GM12878 (cell line): ENCODE results near the gene IGF2BP1. TPM values are rescaled to one million over a fixed set of nuclear protein-coding genes. Genes with fewer than 3 reads are reported as not detected.

Experiments
- ATAC-seq: fragments of 200-7000 bp; cut with Tn5 transposase; 3 replicates; pipeline ENCODE4 v1.9.1; 2020; ENCODE audit warnings: mild to moderate bottlenecking, moderate library complexity
- BruUV-seq: library from RNA; stranded (reverse); fragments of 400-500 nt; replicated peaks from 2 replicates; lab custom pipeline; 2021; lab: Mats Ljungman, UMichigan
- CTCF ChIA-PET: fragments of 300-600 bp; sonication (Branson Sonifier 250); formaldehyde crosslinking; extraction: SDS; loops from one replicate; lab custom pipeline; 2021; ENCODE audit warnings: inconsistent platforms; lab: Yijun Ruan, JAX
- POLR2A ChIA-PET: fragments of 350-600 bp; formaldehyde crosslinking; extraction: SDS; loops from one replicate; lab custom pipeline; 2021; ENCODE audit warnings: inconsistent platforms; lab: Charles Lee
- RAD21 ChIA-PET: fragments of 300-600 bp; sonication (Branson Sonifier 250); formaldehyde crosslinking; loops from one replicate; lab custom pipeline; 2023; ENCODE audit warnings: antibody characterized with exemption; ENCODE audit not compliant: unreplicated experiment; lab: Charles Lee
- SMC1A ChIA-PET: fragments of 300-600 bp; sonication (Branson Sonifier 250); formaldehyde crosslinking; loops from one replicate; lab custom pipeline; 2023; ENCODE audit not compliant: unreplicated experiment, uncharacterized antibody; lab: Charles Lee
- DNase-seq: peaks from one replicate; pipeline ENCODE4 v3.0.0-alpha.2; 2011; ENCODE audit warnings: low read depth, low spot score
- FAIRE-seq: peaks from 3 replicates; lab custom pipeline; 2011; peaks lifted over from hg19 to GRCh38; lab: Jason Lieb, UNC
- H2AFZ ChIP-seq: 2 replicates; pipeline ENCODE4 v1.6.0; 2011; ENCODE audit warnings: low read depth, low read length, control low read depth; ENCODE audit not compliant: control insufficient read depth
- H3K27ac ChIP-seq: 2 replicates; pipeline ENCODE4 v1.5.1; 2011; ENCODE audit warnings: control low read depth; ENCODE audit not compliant: control insufficient read depth, insufficient read depth
- H3K27me3 ChIP-seq, 2 experiments: replicated peaks in 1 of 2; 2 replicates each; pipeline versions ENCODE4 v1.6.0 to v1.6.1; 2011; ENCODE audit warnings: low read length in 1 of 2; ENCODE audit not compliant: control insufficient read depth in 2 of 2, insufficient read depth in 2 of 2
- H3K36me3 ChIP-seq, 2 experiments: 2 replicates each; pipeline ENCODE4 v1.5.1; 2011; ENCODE audit warnings: low read length in 1 of 2; ENCODE audit not compliant: control insufficient read depth in 2 of 2, insufficient read depth in 2 of 2
- H3K4me1 ChIP-seq: 2 replicates; pipeline ENCODE4 v1.6.1; 2011; ENCODE audit warnings: mild to moderate bottlenecking, low read length, moderate library complexity, mixed read lengths; ENCODE audit not compliant: control insufficient read depth, insufficient read depth
- H3K4me2 ChIP-seq: 2 replicates; pipeline ENCODE4 v1.6.0; 2011; ENCODE audit warnings: control low read depth; ENCODE audit not compliant: control insufficient read depth, insufficient read depth
- H3K4me3 ChIP-seq: fragments of 200-600 bp; sonication (generic); 2 replicates; pipeline ENCODE4 v1.5.1; 2016
- H3K79me2 ChIP-seq: 2 replicates; pipeline ENCODE4 v1.6.0; 2011; ENCODE audit warnings: low read length; ENCODE audit not compliant: control insufficient read depth, insufficient read depth
- H3K9ac ChIP-seq: 2 replicates; pipeline ENCODE4 v1.8.0; 2011; ENCODE audit warnings: low read length, control low read depth, mixed read lengths; ENCODE audit not compliant: control insufficient read depth, insufficient read depth
- H3K9me3 ChIP-seq: replicated peaks from 3 replicates; pipeline ENCODE4 v1.5.1; 2011; ENCODE audit warnings: mild to moderate bottlenecking, low read length; ENCODE audit not compliant: control insufficient read depth, insufficient read depth
- H4K20me1 ChIP-seq: 2 replicates; pipeline ENCODE4 v1.6.0; 2011; ENCODE audit not compliant: control insufficient read depth, insufficient read depth
- MTA3 ChIP-seq: IDR thresholded peaks from 2 replicates; pipeline ENCODE4 v1.6.1; 2012; ENCODE audit warnings: low read length, inconsistent platforms, borderline replicate concordance
- RELA ChIP-seq: fragments of 450-650 bp; IDR thresholded peaks from 2 replicates; pipeline ENCODE4 v1.8.0; 2014; ENCODE audit warnings: borderline replicate concordance; ENCODE audit not compliant: partially characterized antibody
- SIN3A ChIP-seq: IDR thresholded peaks from 2 replicates; pipeline ENCODE4 v1.6.1; 2012; ENCODE audit warnings: low read depth, low read length, improper control_type of control experiment
- SMARCA5 ChIP-seq: fragments of 450-650 bp; IDR thresholded peaks from 2 replicates; pipeline ENCODE4 v1.6.1; 2017; ENCODE audit warnings: mild to moderate bottlenecking
- SREBF2 ChIP-seq: IDR thresholded peaks from 2 replicates; pipeline ENCODE4 v1.6.1; 2012; ENCODE audit warnings: mild to moderate bottlenecking, low read length
- WGBS: methylation state at CpG from one replicate; pipeline ENCODE4 v1.1.6; 2016; ENCODE audit warnings: low lambda C conversion rate; ENCODE audit not compliant: insufficient replicate concordance, insufficient coverage; ENCODE audit errors: missing lambda C conversion rate; 5-methylcytosine and 5-hydroxymethylcytosine counted together
- in situ Hi-C: fragments of 300-500 bp; cut with MboI; formaldehyde crosslinking; loops from 9 replicates; pipeline ENCODE4 v1.14.3; 2018; ENCODE audit warnings: mixed read lengths
- intact Hi-C: fragments of 100-400 bp; cut with micrococcal nuclease; formaldehyde crosslinking; loops from one replicate; pipeline ENCODE4 v1.14.2; 2022; ENCODE audit not compliant: unreplicated experiment
- polyA plus RNA-seq, 11 experiments: library from polyadenylated mRNA; depleted of rRNA in 4 of 11; unstranded in 6 of 11; stranded (reverse) in 5 of 11; fragments of >200 nt; fragmentation: Nextera tagmentation in 4 of 11; fragmentation: Illumina TruSeq in 1 of 11; extraction: Ambion mirVana in 4 of 11; extraction: Trizol in 1 of 11; gene quantifications; 1 replicate in 1 of 11; 2 replicates in 10 of 11; pipeline versions ENCODE4 v1.2.1 to v1.2.3, GENCODE V29; 2011 to 2016; ENCODE audit warnings: inconsistent platforms in 2 of 11, missing spikeins in 2 of 11, low read depth in 1 of 11
- total RNA-seq, 4 experiments: library from RNA; depleted of rRNA in 3 of 4; stranded (reverse); fragments of >200 nt in 3 of 4; fragmentation: Illumina TruSeq in 1 of 4; extraction: Trizol in 1 of 4; gene quantifications; 2 replicates each; pipeline versions ENCODE4 v1.2.1 to v1.2.3, GENCODE V29; 2013 to 2021
- TF ChIP-seq, protein P1 (sequence below): fragments of 150-350 bp; IDR thresholded peaks from 2 replicates; pipeline ENCODE4 v1.6.1; 2016; ENCODE audit warnings: low read depth, low read length
- TF ChIP-seq, protein P2 (sequence below): fragments of 150-350 bp; IDR thresholded peaks from 2 replicates; pipeline ENCODE4 v1.6.1; 2014; ENCODE audit warnings: mild to moderate bottlenecking, low read depth, low read length
- TF ChIP-seq, protein P3 (sequence below): fragments of 450-650 bp; conservative IDR thresholded peaks from 2 replicates; pipeline ENCODE4 v1.6.1; 2017; ENCODE audit warnings: mild to moderate bottlenecking, moderate library complexity
- TF ChIP-seq, protein P4 (sequence below): IDR thresholded peaks from 2 replicates; pipeline ENCODE4 v1.6.1; 2012; ENCODE audit warnings: low read depth, low read length, improper control_type of control experiment

Gene IGF2BP1
- total and polyA plus RNA-seq, 10 of the 15 experiments (the other 5 are each of a cell fraction or from before 2014, with no cell fraction given) = 0.04 to 2.4 (median 0.13) TPM; not detected in 1

DNA sequence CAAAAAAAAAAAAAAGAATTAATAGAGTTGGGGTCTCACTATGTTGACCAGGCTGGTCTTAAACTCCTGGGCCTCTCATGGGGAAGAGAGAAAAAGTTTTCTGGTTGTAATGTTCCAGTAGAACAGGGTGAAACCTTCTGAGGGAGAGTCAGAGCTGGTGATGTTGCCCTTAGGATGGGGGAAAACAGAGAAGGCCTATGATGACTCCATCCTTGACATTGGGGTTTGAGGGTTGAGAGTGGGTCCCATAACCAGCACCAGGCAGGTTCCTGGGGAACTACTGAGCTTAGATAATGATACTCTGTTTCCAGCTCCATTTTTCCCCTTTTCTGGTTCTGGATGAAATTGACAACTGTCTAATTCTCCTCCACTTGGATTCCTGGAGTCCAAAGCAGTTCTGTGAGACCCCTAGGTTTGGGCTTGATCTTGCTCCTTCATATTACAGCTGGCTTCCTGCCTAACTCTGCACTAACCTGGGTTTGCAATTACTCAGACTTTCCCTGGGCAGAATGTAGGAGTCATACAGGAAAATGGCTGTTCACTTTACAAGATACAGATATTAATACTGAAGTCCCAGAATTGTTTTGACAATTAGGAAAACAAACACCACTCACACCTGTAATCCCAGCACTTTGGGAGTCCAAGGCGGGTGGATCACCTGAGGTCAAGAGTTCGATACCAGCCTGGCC is 72.5 kb downstream of the IGF2BP1 start:
- intact Hi-C loops (no loop called here), in situ Hi-C loops (no loop called here)
- Histone ChIP-seq H3K36me3 (no peaks in the 10 kb centered on the region), H4K20me1 (no peaks in the 10 kb centered on the region), H3K9ac (no peak overlapping the region), H3K27ac (no peak overlapping the region), H2AFZ (no peak overlapping the region), H3K4me3 (no peak overlapping the region), H3K4me2 (no peak overlapping the region), H3K4me1 (no peaks in the 10 kb centered on the region), H3K27me3 (no peaks in the 10 kb centered on the region; a peak in 1 of 4 replicates), H3K9me3 (no peaks in the 10 kb centered on the region), H3K79me2 (no peaks in the 10 kb centered on the region)
- 26% methylated on average over 2 of the region's 2 CpGs for WGBS
- ChIA-PET RAD21 (no interaction called here), POLR2A (interaction anchor here (0.6 kb wide), 2 partner anchors 142 to 184 kb away, joined by 3 to 8 read pairs; no protein-coding TSS in a partner anchor), SMC1A (interaction anchor here (0.6 to 0.7 kb wide), 2 partner anchors 131 to 241 kb away, joined by 3 read pairs; no protein-coding TSS in a partner anchor), CTCF (interaction anchor here (0.6 kb wide), 1 partner anchor 70 kb away, joined by 3 read pairs; no protein-coding TSS in a partner anchor)
- no TSS peak for BruUV-seq
- TF ChIP-seq MTA3 = no peak
- TF ChIP-seq, protein P1, sequence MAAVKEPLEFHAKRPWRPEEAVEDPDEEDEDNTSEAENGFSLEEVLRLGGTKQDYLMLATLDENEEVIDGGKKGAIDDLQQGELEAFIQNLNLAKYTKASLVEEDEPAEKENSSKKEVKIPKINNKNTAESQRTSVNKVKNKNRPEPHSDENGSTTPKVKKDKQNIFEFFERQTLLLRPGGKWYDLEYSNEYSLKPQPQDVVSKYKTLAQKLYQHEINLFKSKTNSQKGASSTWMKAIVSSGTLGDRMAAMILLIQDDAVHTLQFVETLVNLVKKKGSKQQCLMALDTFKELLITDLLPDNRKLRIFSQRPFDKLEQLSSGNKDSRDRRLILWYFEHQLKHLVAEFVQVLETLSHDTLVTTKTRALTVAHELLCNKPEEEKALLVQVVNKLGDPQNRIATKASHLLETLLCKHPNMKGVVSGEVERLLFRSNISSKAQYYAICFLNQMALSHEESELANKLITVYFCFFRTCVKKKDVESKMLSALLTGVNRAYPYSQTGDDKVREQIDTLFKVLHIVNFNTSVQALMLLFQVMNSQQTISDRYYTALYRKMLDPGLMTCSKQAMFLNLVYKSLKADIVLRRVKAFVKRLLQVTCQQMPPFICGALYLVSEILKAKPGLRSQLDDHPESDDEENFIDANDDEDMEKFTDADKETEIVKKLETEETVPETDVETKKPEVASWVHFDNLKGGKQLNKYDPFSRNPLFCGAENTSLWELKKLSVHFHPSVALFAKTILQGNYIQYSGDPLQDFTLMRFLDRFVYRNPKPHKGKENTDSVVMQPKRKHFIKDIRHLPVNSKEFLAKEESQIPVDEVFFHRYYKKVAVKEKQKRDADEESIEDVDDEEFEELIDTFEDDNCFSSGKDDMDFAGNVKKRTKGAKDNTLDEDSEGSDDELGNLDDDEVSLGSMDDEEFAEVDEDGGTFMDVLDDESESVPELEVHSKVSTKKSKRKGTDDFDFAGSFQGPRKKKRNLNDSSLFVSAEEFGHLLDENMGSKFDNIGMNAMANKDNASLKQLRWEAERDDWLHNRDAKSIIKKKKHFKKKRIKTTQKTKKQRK = no peak
- TF ChIP-seq SREBF2 = no peak
- TF ChIP-seq, protein P2, sequence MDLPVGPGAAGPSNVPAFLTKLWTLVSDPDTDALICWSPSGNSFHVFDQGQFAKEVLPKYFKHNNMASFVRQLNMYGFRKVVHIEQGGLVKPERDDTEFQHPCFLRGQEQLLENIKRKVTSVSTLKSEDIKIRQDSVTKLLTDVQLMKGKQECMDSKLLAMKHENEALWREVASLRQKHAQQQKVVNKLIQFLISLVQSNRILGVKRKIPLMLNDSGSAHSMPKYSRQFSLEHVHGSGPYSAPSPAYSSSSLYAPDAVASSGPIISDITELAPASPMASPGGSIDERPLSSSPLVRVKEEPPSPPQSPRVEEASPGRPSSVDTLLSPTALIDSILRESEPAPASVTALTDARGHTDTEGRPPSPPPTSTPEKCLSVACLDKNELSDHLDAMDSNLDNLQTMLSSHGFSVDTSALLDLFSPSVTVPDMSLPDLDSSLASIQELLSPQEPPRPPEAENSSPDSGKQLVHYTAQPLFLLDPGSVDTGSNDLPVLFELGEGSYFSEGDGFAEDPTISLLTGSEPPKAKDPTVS = no peak
- TF ChIP-seq, protein P3, sequence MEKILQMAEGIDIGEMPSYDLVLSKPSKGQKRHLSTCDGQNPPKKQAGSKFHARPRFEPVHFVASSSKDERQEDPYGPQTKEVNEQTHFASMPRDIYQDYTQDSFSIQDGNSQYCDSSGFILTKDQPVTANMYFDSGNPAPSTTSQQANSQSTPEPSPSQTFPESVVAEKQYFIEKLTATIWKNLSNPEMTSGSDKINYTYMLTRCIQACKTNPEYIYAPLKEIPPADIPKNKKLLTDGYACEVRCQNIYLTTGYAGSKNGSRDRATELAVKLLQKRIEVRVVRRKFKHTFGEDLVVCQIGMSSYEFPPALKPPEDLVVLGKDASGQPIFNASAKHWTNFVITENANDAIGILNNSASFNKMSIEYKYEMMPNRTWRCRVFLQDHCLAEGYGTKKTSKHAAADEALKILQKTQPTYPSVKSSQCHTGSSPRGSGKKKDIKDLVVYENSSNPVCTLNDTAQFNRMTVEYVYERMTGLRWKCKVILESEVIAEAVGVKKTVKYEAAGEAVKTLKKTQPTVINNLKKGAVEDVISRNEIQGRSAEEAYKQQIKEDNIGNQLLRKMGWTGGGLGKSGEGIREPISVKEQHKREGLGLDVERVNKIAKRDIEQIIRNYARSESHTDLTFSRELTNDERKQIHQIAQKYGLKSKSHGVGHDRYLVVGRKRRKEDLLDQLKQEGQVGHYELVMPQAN = no peak
- TF ChIP-seq, protein P4, sequence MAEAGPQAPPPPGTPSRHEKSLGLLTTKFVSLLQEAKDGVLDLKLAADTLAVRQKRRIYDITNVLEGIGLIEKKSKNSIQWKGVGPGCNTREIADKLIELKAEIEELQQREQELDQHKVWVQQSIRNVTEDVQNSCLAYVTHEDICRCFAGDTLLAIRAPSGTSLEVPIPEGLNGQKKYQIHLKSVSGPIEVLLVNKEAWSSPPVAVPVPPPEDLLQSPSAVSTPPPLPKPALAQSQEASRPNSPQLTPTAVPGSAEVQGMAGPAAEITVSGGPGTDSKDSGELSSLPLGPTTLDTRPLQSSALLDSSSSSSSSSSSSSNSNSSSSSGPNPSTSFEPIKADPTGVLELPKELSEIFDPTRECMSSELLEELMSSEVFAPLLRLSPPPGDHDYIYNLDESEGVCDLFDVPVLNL = no peak
- no peak for TF ChIP-seq SMARCA5
- no peak for TF ChIP-seq SIN3A
- TF ChIP-seq RELA = no peak
- DNase-seq (no peak), ATAC-seq (no peak), FAIRE-seq (no peak)
